A549 (cell line): Measurements from ENCODE around the gene TBRG4.

Experiments
- BHLHE40 ChIP-seq: IDR thresholded peaks from 2 replicates; pipeline ENCODE4 v1.6.1; 2012; ENCODE audit warnings: low read depth, low read length, inconsistent platforms
- CEBPB ChIP-seq, 2 experiments: fragments of >200 bp in 1 of 2; sonication (Bioruptor Twin) in 1 of 2; formaldehyde crosslinking in 1 of 2; IDR thresholded peaks; 2 replicates each; pipeline ENCODE4 v1.6.1; 2012 to 2016
- EP300 ChIP-seq, 2 experiments: fragments of >200 bp; sonication (Bioruptor Twin); formaldehyde crosslinking; IDR thresholded peaks; 2 replicates in 1 of 2; 3 replicates in 1 of 2; pipeline ENCODE4 v1.6.1; 2016 to 2017
- POLR2A ChIP-seq: IDR thresholded peaks from 2 replicates; pipeline ENCODE4 v1.6.1; 2012; ENCODE audit warnings: mild to moderate bottlenecking, low read length
- POLR2AphosphoS2 ChIP-seq: conservative IDR thresholded peaks from 2 replicates; pipeline ENCODE4 v1.6.1; 2012; ENCODE audit warnings: low read length, improper control_type of control experiment, inconsistent platforms
- ZFP36 ChIP-seq: fragments of 450-650 bp; IDR thresholded peaks from 2 replicates; pipeline ENCODE4 v1.6.1; 2014; ENCODE audit warnings: borderline replicate concordance; ENCODE audit not compliant: partially characterized antibody
- TF ChIP-seq, protein P1 (sequence below): fragments of >200 bp; sonication (Bioruptor Twin); formaldehyde crosslinking; IDR thresholded peaks from 3 replicates; pipeline ENCODE4 v1.5.1; 2016
- TF ChIP-seq, protein P2 (sequence below): fragments of 250-450 bp; sonication (Bioruptor Pico); IDR thresholded peaks from 2 replicates; pipeline ENCODE4 v1.5.0; 2021; ENCODE audit warnings: mild to moderate bottlenecking, moderate library complexity, borderline replicate concordance
- TF ChIP-seq, protein P3 (sequence below): fragments of 200-600 bp; sonication (generic); IDR thresholded peaks from 2 replicates; pipeline ENCODE4 v1.6.1; 2016; ENCODE audit warnings: antibody characterized with exemption, mild to moderate bottlenecking, moderate library complexity
- TF ChIP-seq, protein P4 (sequence below): IDR thresholded peaks from 2 replicates; pipeline ENCODE4 v1.6.1; 2012
- TF ChIP-seq, protein P5 (sequence below): fragments of >200 bp; sonication (Bioruptor Twin); formaldehyde crosslinking; IDR thresholded peaks from 3 replicates; pipeline ENCODE4 v1.6.1; 2016
- TF ChIP-seq, protein P6 (sequence below): fragments of 450-650 bp; IDR thresholded peaks from 2 replicates; pipeline ENCODE4 v1.6.1; 2014; ENCODE audit warnings: antibody characterized with exemption

DNA sequence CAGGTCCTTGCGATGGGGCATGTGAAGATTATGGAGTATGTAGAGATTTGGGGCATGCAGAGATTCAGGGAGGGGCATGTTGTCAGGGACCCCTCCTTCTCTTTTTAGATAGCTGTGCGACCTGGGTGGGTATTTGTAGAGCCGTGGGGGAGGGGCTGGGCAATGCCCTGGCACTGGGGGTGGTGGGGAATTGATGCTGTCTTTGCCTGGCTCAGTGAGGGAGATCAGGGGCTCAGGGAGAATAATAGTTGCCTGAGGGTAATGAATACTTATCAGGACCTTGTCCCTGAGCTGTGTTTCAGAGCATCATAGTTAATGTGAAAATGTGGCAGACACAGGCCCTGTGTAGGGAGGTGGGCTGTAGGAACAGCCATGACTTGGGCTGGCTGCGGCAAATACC lies 49.6 kb upstream of the TBRG4 start:
- TF ChIP-seq POLR2AphosphoS2 (no peak), EP300 (IDR thresholded peaks at IDR 0.05) (no peak), CEBPB (IDR thresholded peaks at IDR 0.05) (no peak), POLR2A (no peak), BHLHE40 (no peak), ZFP36 (no peak)
- TF ChIP-seq, protein P1, sequence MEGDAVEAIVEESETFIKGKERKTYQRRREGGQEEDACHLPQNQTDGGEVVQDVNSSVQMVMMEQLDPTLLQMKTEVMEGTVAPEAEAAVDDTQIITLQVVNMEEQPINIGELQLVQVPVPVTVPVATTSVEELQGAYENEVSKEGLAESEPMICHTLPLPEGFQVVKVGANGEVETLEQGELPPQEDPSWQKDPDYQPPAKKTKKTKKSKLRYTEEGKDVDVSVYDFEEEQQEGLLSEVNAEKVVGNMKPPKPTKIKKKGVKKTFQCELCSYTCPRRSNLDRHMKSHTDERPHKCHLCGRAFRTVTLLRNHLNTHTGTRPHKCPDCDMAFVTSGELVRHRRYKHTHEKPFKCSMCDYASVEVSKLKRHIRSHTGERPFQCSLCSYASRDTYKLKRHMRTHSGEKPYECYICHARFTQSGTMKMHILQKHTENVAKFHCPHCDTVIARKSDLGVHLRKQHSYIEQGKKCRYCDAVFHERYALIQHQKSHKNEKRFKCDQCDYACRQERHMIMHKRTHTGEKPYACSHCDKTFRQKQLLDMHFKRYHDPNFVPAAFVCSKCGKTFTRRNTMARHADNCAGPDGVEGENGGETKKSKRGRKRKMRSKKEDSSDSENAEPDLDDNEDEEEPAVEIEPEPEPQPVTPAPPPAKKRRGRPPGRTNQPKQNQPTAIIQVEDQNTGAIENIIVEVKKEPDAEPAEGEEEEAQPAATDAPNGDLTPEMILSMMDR: no peak
- TF ChIP-seq, protein P2, sequence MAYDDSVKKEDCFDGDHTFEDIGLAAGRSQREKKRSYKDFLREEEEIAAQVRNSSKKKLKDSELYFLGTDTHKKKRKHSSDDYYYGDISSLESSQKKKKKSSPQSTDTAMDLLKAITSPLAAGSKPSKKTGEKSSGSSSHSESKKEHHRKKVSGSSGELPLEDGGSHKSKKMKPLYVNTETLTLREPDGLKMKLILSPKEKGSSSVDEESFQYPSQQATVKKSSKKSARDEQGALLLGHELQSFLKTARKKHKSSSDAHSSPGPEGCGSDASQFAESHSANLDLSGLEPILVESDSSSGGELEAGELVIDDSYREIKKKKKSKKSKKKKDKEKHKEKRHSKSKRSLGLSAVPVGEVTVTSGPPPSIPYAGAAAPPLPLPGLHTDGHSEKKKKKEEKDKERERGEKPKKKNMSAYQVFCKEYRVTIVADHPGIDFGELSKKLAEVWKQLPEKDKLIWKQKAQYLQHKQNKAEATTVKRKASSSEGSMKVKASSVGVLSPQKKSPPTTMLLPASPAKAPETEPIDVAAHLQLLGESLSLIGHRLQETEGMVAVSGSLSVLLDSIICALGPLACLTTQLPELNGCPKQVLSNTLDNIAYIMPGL (CRISPR knock-in tag): no peak
- TF ChIP-seq, protein P3, sequence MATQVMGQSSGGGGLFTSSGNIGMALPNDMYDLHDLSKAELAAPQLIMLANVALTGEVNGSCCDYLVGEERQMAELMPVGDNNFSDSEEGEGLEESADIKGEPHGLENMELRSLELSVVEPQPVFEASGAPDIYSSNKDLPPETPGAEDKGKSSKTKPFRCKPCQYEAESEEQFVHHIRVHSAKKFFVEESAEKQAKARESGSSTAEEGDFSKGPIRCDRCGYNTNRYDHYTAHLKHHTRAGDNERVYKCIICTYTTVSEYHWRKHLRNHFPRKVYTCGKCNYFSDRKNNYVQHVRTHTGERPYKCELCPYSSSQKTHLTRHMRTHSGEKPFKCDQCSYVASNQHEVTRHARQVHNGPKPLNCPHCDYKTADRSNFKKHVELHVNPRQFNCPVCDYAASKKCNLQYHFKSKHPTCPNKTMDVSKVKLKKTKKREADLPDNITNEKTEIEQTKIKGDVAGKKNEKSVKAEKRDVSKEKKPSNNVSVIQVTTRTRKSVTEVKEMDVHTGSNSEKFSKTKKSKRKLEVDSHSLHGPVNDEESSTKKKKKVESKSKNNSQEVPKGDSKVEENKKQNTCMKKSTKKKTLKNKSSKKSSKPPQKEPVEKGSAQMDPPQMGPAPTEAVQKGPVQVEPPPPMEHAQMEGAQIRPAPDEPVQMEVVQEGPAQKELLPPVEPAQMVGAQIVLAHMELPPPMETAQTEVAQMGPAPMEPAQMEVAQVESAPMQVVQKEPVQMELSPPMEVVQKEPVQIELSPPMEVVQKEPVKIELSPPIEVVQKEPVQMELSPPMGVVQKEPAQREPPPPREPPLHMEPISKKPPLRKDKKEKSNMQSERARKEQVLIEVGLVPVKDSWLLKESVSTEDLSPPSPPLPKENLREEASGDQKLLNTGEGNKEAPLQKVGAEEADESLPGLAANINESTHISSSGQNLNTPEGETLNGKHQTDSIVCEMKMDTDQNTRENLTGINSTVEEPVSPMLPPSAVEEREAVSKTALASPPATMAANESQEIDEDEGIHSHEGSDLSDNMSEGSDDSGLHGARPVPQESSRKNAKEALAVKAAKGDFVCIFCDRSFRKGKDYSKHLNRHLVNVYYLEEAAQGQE: no peak
- TF ChIP-seq, protein P4, sequence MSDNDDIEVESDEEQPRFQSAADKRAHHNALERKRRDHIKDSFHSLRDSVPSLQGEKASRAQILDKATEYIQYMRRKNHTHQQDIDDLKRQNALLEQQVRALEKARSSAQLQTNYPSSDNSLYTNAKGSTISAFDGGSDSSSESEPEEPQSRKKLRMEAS: no peak
- TF ChIP-seq, protein P5, sequence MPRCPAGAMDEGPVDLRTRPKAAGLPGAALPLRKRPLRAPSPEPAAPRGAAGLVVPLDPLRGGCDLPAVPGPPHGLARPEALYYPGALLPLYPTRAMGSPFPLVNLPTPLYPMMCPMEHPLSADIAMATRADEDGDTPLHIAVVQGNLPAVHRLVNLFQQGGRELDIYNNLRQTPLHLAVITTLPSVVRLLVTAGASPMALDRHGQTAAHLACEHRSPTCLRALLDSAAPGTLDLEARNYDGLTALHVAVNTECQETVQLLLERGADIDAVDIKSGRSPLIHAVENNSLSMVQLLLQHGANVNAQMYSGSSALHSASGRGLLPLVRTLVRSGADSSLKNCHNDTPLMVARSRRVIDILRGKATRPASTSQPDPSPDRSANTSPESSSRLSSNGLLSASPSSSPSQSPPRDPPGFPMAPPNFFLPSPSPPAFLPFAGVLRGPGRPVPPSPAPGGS: no peak
- TF ChIP-seq, protein P6, sequence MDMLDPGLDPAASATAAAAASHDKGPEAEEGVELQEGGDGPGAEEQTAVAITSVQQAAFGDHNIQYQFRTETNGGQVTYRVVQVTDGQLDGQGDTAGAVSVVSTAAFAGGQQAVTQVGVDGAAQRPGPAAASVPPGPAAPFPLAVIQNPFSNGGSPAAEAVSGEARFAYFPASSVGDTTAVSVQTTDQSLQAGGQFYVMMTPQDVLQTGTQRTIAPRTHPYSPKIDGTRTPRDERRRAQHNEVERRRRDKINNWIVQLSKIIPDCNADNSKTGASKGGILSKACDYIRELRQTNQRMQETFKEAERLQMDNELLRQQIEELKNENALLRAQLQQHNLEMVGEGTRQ: no peak
